AG04449 (cell line): ENCODE results near the gene SMURF1.

Source experiments
- CTCF ChIA-PET: fragments of 350-600 bp; formaldehyde crosslinking; extraction: SDS; loops from one replicate; lab custom pipeline; 2021; ENCODE audit warnings: antibody characterized with exemption; lab: Yijun Ruan, JAX
- POLR2A ChIA-PET: fragments of 400-600, 350-600 bp; formaldehyde crosslinking; extraction: SDS; loops from one replicate; lab custom pipeline; 2020; ENCODE audit warnings: antibody characterized with exemption, inconsistent platforms; lab: Yijun Ruan, JAX
- DNase-seq: peaks from one replicate; pipeline ENCODE4 v3.0.0-alpha.2; 2010; ENCODE audit warnings: low read depth, low spot score
- H3K4me3 ChIP-seq: 2 replicates; pipeline ENCODE4 v1.5.1; 2011; ENCODE audit warnings: low read depth, mild to moderate bottlenecking, control low read depth, low read length
- CTCF ChIP-seq: IDR thresholded peaks from one replicate; pipeline ENCODE4 v1.5.1; 2011; ENCODE audit warnings: mild to moderate bottlenecking, moderate library complexity, low read length, control low read depth, inconsistent platforms; ENCODE audit not compliant: insufficient read depth; ENCODE audit errors: missing control alignments

SMURF1 gene

GRCh38 chr7:99010281-99010680 is 133.6 kb downstream of the SMURF1 start:
- TF ChIP-seq CTCF = no peak
- DNase-seq = no peak
- ChIA-PET POLR2A (no interaction called here), CTCF (interaction anchor here (1.4 kb wide), 1 partner anchor 303 kb away, joined by 3 read pairs; no protein-coding TSS in a partner anchor)
- no peak overlapping the region for H3K4me3 ChIP-seq

GRCh38 chr7:99008921-99009530 is 134.9 kb downstream of the SMURF1 start:
- no peak overlapping the region for H3K4me3 ChIP-seq
- ChIA-PET POLR2A (no interaction called here), CTCF (no interaction called here)
- TF ChIP-seq CTCF = no peak
- no peak for DNase-seq

- no peak overlapping the region for H3K4me3 ChIP-seq
- DNase-seq = no peak
- POLR2A ChIA-PET = no interaction called here
- CTCF ChIA-PET = no interaction called here
- TF ChIP-seq CTCF = no peak
These were observed 135.7 kb downstream of the SMURF1 start for GRCh38 chr7:99008181-99008631.

- CTCF ChIA-PET = interaction anchor here (0.5 to 0.9 kb wide), 2 partner anchors 306 to 1124 kb away, joined by 3 to 4 read pairs; no protein-coding TSS in a partner anchor
- POLR2A ChIA-PET = no interaction called here
- DNase-seq = no peak
- H3K4me3 ChIP-seq = no peak overlapping the region
- no peak for TF ChIP-seq CTCF
These were observed 137.0 kb downstream of the SMURF1 start for GRCh38 chr7:99006739-99007424.

- ChIA-PET CTCF (interaction anchor here (1.3 kb wide), 1 partner anchor 9 kb away, joined by 3 read pairs; no protein-coding TSS in a partner anchor), POLR2A (no interaction called here)
- TF ChIP-seq CTCF = no peak
- DNase-seq = no peak
- no peak overlapping the region for H3K4me3 ChIP-seq
These were observed 138.1 kb downstream of the SMURF1 start for GRCh38 chr7:99005776-99006175.

GRCh38 chr7:99004781-99005500 is 139.0 kb downstream of the SMURF1 start:
- H3K4me3 ChIP-seq = no peak overlapping the region
- CTCF ChIA-PET = interaction anchor here (1.1 to 1.3 kb wide), 2 partner anchors 8 to 306 kb away, joined by 3 read pairs; no protein-coding TSS in a partner anchor
- POLR2A ChIA-PET = no interaction called here
- no peak for DNase-seq
- TF ChIP-seq CTCF = no peak
